Measurements from ENCODE around the gene IRX2. TPM values are rescaled to one million over a fixed set of nuclear protein-coding genes. Genes with fewer than 3 reads are reported as not detected.

Gene IRX2
- total RNA-seq, 4 donors from 2014 or later, result 2.2 to 4.3 (median 3.2) TPM

GRCh38 chr5:2704806-2705645 lies 46.5 kb downstream of the IRX2 start:
- TF ChIP-seq, protein P1, sequence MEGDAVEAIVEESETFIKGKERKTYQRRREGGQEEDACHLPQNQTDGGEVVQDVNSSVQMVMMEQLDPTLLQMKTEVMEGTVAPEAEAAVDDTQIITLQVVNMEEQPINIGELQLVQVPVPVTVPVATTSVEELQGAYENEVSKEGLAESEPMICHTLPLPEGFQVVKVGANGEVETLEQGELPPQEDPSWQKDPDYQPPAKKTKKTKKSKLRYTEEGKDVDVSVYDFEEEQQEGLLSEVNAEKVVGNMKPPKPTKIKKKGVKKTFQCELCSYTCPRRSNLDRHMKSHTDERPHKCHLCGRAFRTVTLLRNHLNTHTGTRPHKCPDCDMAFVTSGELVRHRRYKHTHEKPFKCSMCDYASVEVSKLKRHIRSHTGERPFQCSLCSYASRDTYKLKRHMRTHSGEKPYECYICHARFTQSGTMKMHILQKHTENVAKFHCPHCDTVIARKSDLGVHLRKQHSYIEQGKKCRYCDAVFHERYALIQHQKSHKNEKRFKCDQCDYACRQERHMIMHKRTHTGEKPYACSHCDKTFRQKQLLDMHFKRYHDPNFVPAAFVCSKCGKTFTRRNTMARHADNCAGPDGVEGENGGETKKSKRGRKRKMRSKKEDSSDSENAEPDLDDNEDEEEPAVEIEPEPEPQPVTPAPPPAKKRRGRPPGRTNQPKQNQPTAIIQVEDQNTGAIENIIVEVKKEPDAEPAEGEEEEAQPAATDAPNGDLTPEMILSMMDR (IDR thresholded peaks at IDR 0.05; ENCODE audit: low read depth), result no peak

DNA sequence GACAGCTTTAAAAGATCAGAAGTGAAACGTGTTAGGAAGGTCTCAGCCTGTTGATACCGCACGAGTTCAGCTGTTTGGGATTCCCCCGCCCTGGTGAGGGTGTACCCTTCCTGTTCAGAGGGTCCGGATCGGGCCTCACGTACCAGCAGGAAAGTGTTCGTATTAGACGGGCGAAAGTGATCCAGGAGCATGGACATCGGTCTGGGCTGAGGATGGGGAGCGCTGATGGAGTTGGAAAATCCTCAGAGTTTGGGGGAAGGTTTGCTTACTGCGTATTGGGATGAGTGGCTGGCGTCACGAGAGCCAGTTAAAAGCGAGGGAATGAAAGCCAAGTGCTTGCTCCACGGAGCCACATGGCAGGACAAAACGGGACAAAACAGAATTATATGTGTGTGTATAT lies 47.4 kb downstream of the IRX2 start:
- TF ChIP-seq, protein P1 (IDR thresholded peaks at IDR 0.05; ENCODE audit: low read depth), result no peak

- TF ChIP-seq, protein P1 (IDR thresholded peaks at IDR 0.05; ENCODE audit: low read depth), result no peak
Observed at GRCh38 chr5:2703615-2704014, 47.9 kb downstream of the IRX2 start.

- TF ChIP-seq, protein P1 (IDR thresholded peaks at IDR 0.05; ENCODE audit: low read depth), result no peak
Observed at GRCh38 chr5:2703041-2703440, 48.4 kb downstream of the IRX2 start.

GRCh38 chr5:2702096-2702879 lies 49.2 kb downstream of the IRX2 start:
- TF ChIP-seq, protein P1 (IDR thresholded peaks at IDR 0.05; ENCODE audit: low read depth), result no peak

- TF ChIP-seq, protein P1 (IDR thresholded peaks at IDR 0.05; ENCODE audit: low read depth), result no peak
Observed at GRCh38 chr5:2701592-2701991, 49.9 kb downstream of the IRX2 start.

GRCh38 chr5:2700876-2701275 lies 50.6 kb downstream of the IRX2 start:
- TF ChIP-seq, protein P1 (IDR thresholded peaks at IDR 0.05; ENCODE audit: low read depth), result no peak

Data from subcutaneous adipose tissue (tissue), 4 donors.